GM21825 (cell line): ENCODE measurements around the gene KRTAP10-2.
"Not testable (repeated sequence)": the region's sequence is repeated elsewhere in the genome, so short reads cannot be mapped to it uniquely, and the experiment has no call there.

Experiments
- ATAC-seq: cut with Tn5 transposase; IDR thresholded peaks from one replicate; pipeline ENCODE4 v1.9.1; 2021; ENCODE audit warnings: mild to moderate bottlenecking, moderate library complexity; ENCODE audit not compliant: unreplicated experiment

KRTAP10-2 gene

GRCh38 chr21:44551340-44551961 is at the start of gene KRTAP10-2:
Gene KRTAP10-2 (minus strand): TSS chr21:44551505. CDS start chr21:44551458, 47 bp downstream.
- no peak for ATAC-seq

GRCh38 chr21:44601091-44601490 is 49.8 kb upstream of the KRTAP10-2 start:
- ATAC-seq, result not testable (repeated sequence)

- ATAC-seq, result not testable (repeated sequence)
These were observed 49.0 kb upstream of the KRTAP10-2 start, which contains the start of gene KRTAP10-7 for GRCh38 chr21:44600118-44600978. Gene KRTAP10-7 (plus strand): TSS chr21:44600597. CDS start chr21:44600622, 25 bp downstream.

GRCh38 chr21:44599264-44600029 is 48.1 kb upstream of the KRTAP10-2 start:
- ATAC-seq, result no peak

GRCh38 chr21:44598061-44598460 is 46.8 kb upstream of the KRTAP10-2 start:
- no peak for ATAC-seq

- ATAC-seq, result no peak
These were observed 44.9 kb upstream of the KRTAP10-2 start for GRCh38 chr21:44596068-44596725.

GRCh38 chr21:44595524-44595923 is 44.2 kb upstream of the KRTAP10-2 start:
- ATAC-seq, result no peak

- ATAC-seq, result no peak
These were observed 43.2 kb upstream of the KRTAP10-2 start for GRCh38 chr21:44594406-44594916.

GRCh38 chr21:44593598-44594405 is 42.5 kb upstream of the KRTAP10-2 start:
- ATAC-seq, result no peak

- ATAC-seq, result no peak
These were observed 41.4 kb upstream of the KRTAP10-2 start, which contains the start of gene KRTAP10-6 for GRCh38 chr21:44592446-44593311. Gene KRTAP10-6 (minus strand): TSS chr21:44592505. CDS start chr21:44592484, 21 bp downstream.

GRCh38 chr21:44591801-44592130 is 40.5 kb upstream of the KRTAP10-2 start:
- not testable (repeated sequence) for ATAC-seq

GRCh38 chr21:44590897-44591800 is 39.8 kb upstream of the KRTAP10-2 start:
- not testable (repeated sequence) for ATAC-seq

- no peak for ATAC-seq
These were observed 39.0 kb upstream of the KRTAP10-2 start for GRCh38 chr21:44590311-44590721.

- ATAC-seq, result no peak
These were observed 38.4 kb upstream of the KRTAP10-2 start for GRCh38 chr21:44589586-44590305.

- no peak for ATAC-seq
These were observed 37.8 kb upstream of the KRTAP10-2 start for GRCh38 chr21:44589094-44589493.

- ATAC-seq, result no peak
These were observed 34.6 kb upstream of the KRTAP10-2 start for GRCh38 chr21:44585892-44586291.

GRCh38 chr21:44583800-44584147 is 32.5 kb upstream of the KRTAP10-2 start:
- no peak for ATAC-seq
